Neural cell (in vitro differentiated cells): ENCODE results near the gene RANBP9. TPM values are rescaled to one million over a fixed set of nuclear protein-coding genes. Genes with fewer than 3 reads are reported as not detected.
A peak's percentile ranks its signal among the peaks of the same experiment; 100 is the strongest.

Experiments
- H2AFZ ChIP-seq: fragments of 200-600, 300-800 bp; sonication (generic), shearing (Covaris generic); 2 replicates; pipeline ENCODE4 v1.6.0; 2014; ENCODE audit warnings: low read depth, mild to moderate bottlenecking, antibody characterized with exemption, low read length, moderate library complexity
- H3F3A ChIP-seq: fragments of 200-600 bp; shearing (Covaris generic); 2 replicates; pipeline ENCODE4 v1.6.1; 2016; ENCODE audit warnings: mild to moderate bottlenecking, moderate library complexity, mixed read lengths, antibody characterized with exemption, low read length; ENCODE audit not compliant: insufficient read depth, poor library complexity, severe bottlenecking
- H3K27ac ChIP-seq: fragments of 200-600, 300-800 bp; sonication (generic), shearing (Covaris generic); 2 replicates; pipeline ENCODE4 v1.5.1; 2014; ENCODE audit warnings: mild to moderate bottlenecking, low read length, moderate library complexity
- H3K27me3 ChIP-seq: fragments of 300-800, 200-600 bp; sonication (generic), shearing (Covaris generic); 2 replicates; pipeline ENCODE4 v1.6.0; 2014; ENCODE audit warnings: mild to moderate bottlenecking, low read depth, low read length, moderate library complexity; ENCODE audit not compliant: insufficient read depth
- H3K36me3 ChIP-seq: fragments of 300-800, 200-600 bp; sonication (generic), shearing (Covaris generic); 2 replicates; pipeline ENCODE4 v1.5.1; 2014; ENCODE audit warnings: mild to moderate bottlenecking, antibody characterized with exemption, low read length, moderate library complexity; ENCODE audit not compliant: insufficient read depth
- H3K4me2 ChIP-seq: fragments of 300-800, 200-600 bp; sonication (generic), shearing (Covaris generic); 2 replicates; pipeline ENCODE4 v1.6.0; 2014; ENCODE audit warnings: mild to moderate bottlenecking, low read length
- H3K4me3 ChIP-seq: fragments of 300-800, 200-600 bp; sonication (generic), shearing (Covaris generic); 2 replicates; pipeline ENCODE4 v1.5.1; 2014; ENCODE audit warnings: mild to moderate bottlenecking, low read length, moderate library complexity
- H3K79me2 ChIP-seq: fragments of 200-600 bp; shearing (Covaris generic); replicated peaks from 2 replicates; pipeline ENCODE4 v1.6.0; 2014; ENCODE audit warnings: mild to moderate bottlenecking, low read length, moderate library complexity; ENCODE audit not compliant: insufficient read depth
- H3K9ac ChIP-seq: fragments of 300-800, 200-600 bp; sonication (generic), shearing (Covaris generic); 2 replicates; pipeline ENCODE4 v1.6.1; 2016; ENCODE audit warnings: mild to moderate bottlenecking, low read length, mixed read lengths
- H3K9me2 ChIP-seq: fragments of 200-600 bp; shearing (Covaris generic); 2 replicates; pipeline ENCODE4 v1.6.1; 2016; ENCODE audit warnings: mild to moderate bottlenecking, low read length, mixed read lengths; ENCODE audit not compliant: insufficient read depth
- H3K9me3 ChIP-seq: fragments of 200-600, 300-800 bp; sonication (generic), shearing (Covaris generic); 2 replicates; pipeline ENCODE4 v1.6.1; 2016; ENCODE audit warnings: mild to moderate bottlenecking, mixed run types, low read length, moderate library complexity, mixed read lengths
- H4K20me1 ChIP-seq: fragments of 200-600 bp; shearing (Covaris generic); 2 replicates; pipeline ENCODE4 v1.6.1; 2016; ENCODE audit warnings: mild to moderate bottlenecking, mixed run types; ENCODE audit not compliant: insufficient read depth
- CTCF ChIP-seq: fragments of 450-650 bp; IDR thresholded peaks from 2 replicates; pipeline ENCODE4 v1.5.1; 2014; ENCODE audit warnings: antibody characterized with exemption, mild to moderate bottlenecking, moderate library complexity; ENCODE audit not compliant: poor library complexity, severe bottlenecking
- EP300 ChIP-seq: fragments of 450-650 bp; conservative IDR thresholded peaks from 2 replicates; pipeline ENCODE4 v1.6.1; 2014; ENCODE audit warnings: antibody characterized with exemption, mild to moderate bottlenecking, moderate library complexity; ENCODE audit not compliant: poor library complexity, severe bottlenecking
- EZH2 ChIP-seq: fragments of 200-600, 300-800 bp; shearing (Covaris generic), sonication (generic); IDR thresholded peaks from 2 replicates; pipeline ENCODE4 v1.6.1; 2014; ENCODE audit warnings: antibody characterized with exemption, low read length, borderline replicate concordance, mild to moderate bottlenecking; ENCODE audit not compliant: insufficient read depth, poor library complexity, severe bottlenecking
- MXI1 ChIP-seq: fragments of 450-650 bp; conservative IDR thresholded peaks from 2 replicates; pipeline ENCODE4 v1.6.1; 2014; ENCODE audit warnings: antibody characterized with exemption, mild to moderate bottlenecking; ENCODE audit not compliant: poor library complexity, severe bottlenecking
- POLR2AphosphoS5 ChIP-seq: IDR thresholded peaks from 2 replicates; pipeline ENCODE4 v1.6.1; 2012
- REST ChIP-seq: IDR thresholded peaks from 2 replicates; pipeline ENCODE4 v1.6.1; 2012; ENCODE audit warnings: borderline replicate concordance
- SMC3 ChIP-seq: fragments of 450-650 bp; conservative IDR thresholded peaks from 2 replicates; pipeline ENCODE4 v1.6.1; 2014; ENCODE audit warnings: antibody characterized with exemption, mild to moderate bottlenecking, moderate library complexity; ENCODE audit not compliant: poor library complexity
- TAF1 ChIP-seq: IDR thresholded peaks from 2 replicates; pipeline ENCODE4 v1.6.1; 2012; ENCODE audit warnings: low read depth
- polyA plus RNA-seq: library from polyadenylated mRNA; depleted of rRNA; stranded (reverse); fragments of >200 nt; gene quantifications from 2 replicates; pipeline ENCODE4 v1.2.3, GENCODE V29; 2014

RANBP9 gene
- polyA plus RNA-seq, 1 donor from 2014 or later, result 52.2 TPM

- Histone ChIP-seq H3F3A (no peaks in the 10 kb centered on the region), H2AFZ (peak overlapping the region; percentile 82), H3K9me2 (no peaks in the 10 kb centered on the region), H3K36me3 (no peaks in the 10 kb centered on the region), H3K27ac (peak overlapping the region; percentile 83), H3K9me3 (no peaks in the 10 kb centered on the region), H3K9ac (peak overlapping the region; percentile 80), H3K4me3 (peak overlapping the region; percentile 71), H3K27me3 (no peaks in the 10 kb centered on the region), H3K79me2 (peaks cover 33% of the 10 kb centered on the region), H4K20me1 (peaks cover 4% of the 10 kb centered on the region), H3K4me2 (peak overlapping the region; percentile 41)
- TF ChIP-seq POLR2AphosphoS5 (no peak), MXI1 (no peak), TAF1 (no peak), SMC3 (no peak), REST (no peak), CTCF (no peak), EP300 (no peak), EZH2 (no peak)
Measured at GRCh38 chr6:13712599-13712898, 914 bp upstream of the RANBP9 start.

- no peaks in the 10 kb centered on the region for H3K9me3 ChIP-seq
- peak overlapping the region; percentile 62 for H3K27ac ChIP-seq
- TF ChIP-seq REST, result no peak
- peak; percentile 44 for TF ChIP-seq CTCF
- no peak overlapping the region for H2AFZ ChIP-seq
- peaks cover 4% of the 10 kb centered on the region for H4K20me1 ChIP-seq
- no peak overlapping the region for H3K4me2 ChIP-seq
- H3K4me3 ChIP-seq, result peak overlapping the region; percentile 52
- peak overlapping the region; percentile 80 for H3K9ac ChIP-seq
- H3F3A ChIP-seq, result no peaks in the 10 kb centered on the region
- peaks cover 45% of the 10 kb centered on the region for H3K79me2 ChIP-seq
- no peaks in the 10 kb centered on the region for H3K36me3 ChIP-seq
- H3K27me3 ChIP-seq, result no peaks in the 10 kb centered on the region
- H3K9me2 ChIP-seq, result no peaks in the 10 kb centered on the region
Measured at GRCh38 chr6:13711324-13711732, 307 bp downstream of the RANBP9 start.
